ENCODE measurements around the gene WDFY4.

DNA sequence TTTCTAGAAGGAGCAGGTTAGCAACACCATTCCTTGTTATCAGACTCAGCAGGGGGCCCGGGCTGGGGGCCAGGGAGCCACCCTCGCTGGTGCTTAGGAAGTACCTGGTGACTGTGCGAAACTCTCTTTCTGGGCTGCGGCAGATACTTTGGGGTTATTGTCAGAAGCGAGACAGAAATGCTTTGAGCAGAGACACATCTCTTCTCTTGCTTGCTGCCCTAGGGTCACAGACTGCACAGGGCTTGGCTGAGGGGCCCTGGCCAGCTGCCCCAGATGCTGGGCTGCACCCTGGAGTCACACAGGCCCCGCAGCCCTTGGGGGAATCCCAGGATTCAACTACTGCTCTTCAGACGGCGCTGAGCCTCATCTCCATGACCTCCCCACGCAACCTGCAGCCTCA, 91.9 kb downstream of the WDFY4 start:
- TF ChIP-seq POLR2AphosphoS5 (IDR thresholded peaks at IDR 0.05; ENCODE audit: insufficient read depth in 1 of 2, low read depth in 1 of 2) (no peak), POLR2A (IDR thresholded peaks at IDR 0.05) (no peak)
